GM23338 (cell line): ENCODE measurements around the gene OLIG1.

ENCODE experiments used
- CREB1 ChIP-seq: fragments of 250-450 bp; sonication (Bioruptor Pico); IDR thresholded peaks from 2 replicates; pipeline ENCODE4 v1.5.0; 2020; ENCODE audit warnings: low read depth, mild to moderate bottlenecking, moderate library complexity
- CTCF ChIP-seq, 2 experiments: fragments of 200-600 bp in 1 of 2; sonication (generic) in 1 of 2; conservative IDR thresholded peaks; 2 replicates each; pipeline versions ENCODE4 v1.5.1 to v1.6.1; 2016 to 2017; ENCODE audit warnings: antibody characterized with exemption in 2 of 2, low read depth in 2 of 2, mild to moderate bottlenecking in 2 of 2, moderate library complexity in 1 of 2
- ETS1 ChIP-seq: IDR thresholded peaks from 2 replicates; pipeline ENCODE4 v1.6.1; 2016; ENCODE audit warnings: antibody characterized with exemption
- EZH2 ChIP-seq: fragments of 200-600 bp; sonication (generic); IDR thresholded peaks from one replicate; pipeline ENCODE4 v1.8.0; 2017; ENCODE audit warnings: antibody characterized with exemption, mild to moderate bottlenecking, low read depth; ENCODE audit not compliant: unreplicated experiment
- EZH2phosphoT487 ChIP-seq: fragments of 200-600 bp; sonication (generic); IDR thresholded peaks from one replicate; pipeline ENCODE4 v1.8.1; 2018; ENCODE audit warnings: antibody characterized with exemption; ENCODE audit not compliant: unreplicated experiment
- JUNB ChIP-seq: IDR thresholded peaks from one replicate; pipeline ENCODE4 v1.6.1; 2016; ENCODE audit warnings: antibody characterized with exemption; ENCODE audit not compliant: unreplicated experiment
- NANOG ChIP-seq: IDR thresholded peaks from 2 replicates; pipeline ENCODE4 v1.6.1; 2016; ENCODE audit warnings: antibody characterized with exemption, borderline replicate concordance
- POLR2AphosphoS5 ChIP-seq: IDR thresholded peaks from 2 replicates; pipeline ENCODE4 v1.6.1; 2016; ENCODE audit warnings: antibody characterized with exemption, low read depth
- REST ChIP-seq: IDR thresholded peaks from one replicate; pipeline ENCODE4 v1.6.1; 2018; ENCODE audit warnings: antibody characterized with exemption; ENCODE audit not compliant: unreplicated experiment
- STAT1 ChIP-seq: IDR thresholded peaks from one replicate; pipeline ENCODE4 v1.6.1; 2016; ENCODE audit warnings: antibody characterized with exemption; ENCODE audit not compliant: unreplicated experiment
- ZNF114 ChIP-seq: fragments of 250-450 bp; sonication (Bioruptor Pico); IDR thresholded peaks from 2 replicates; pipeline ENCODE4 v1.5.0; 2020; ENCODE audit warnings: mild to moderate bottlenecking, moderate library complexity
- ZNF331 ChIP-seq: fragments of 250-450 bp; sonication (Bioruptor Pico); IDR thresholded peaks from 2 replicates; pipeline ENCODE4 v1.5.0; 2020; ENCODE audit warnings: low read depth, mild to moderate bottlenecking, moderate library complexity

- TF ChIP-seq JUNB: no peak
- no peak for TF ChIP-seq CTCF (conservative IDR thresholded peaks at IDR 0.05; ENCODE audit: low read depth in 2 of 2)
- TF ChIP-seq EZH2phosphoT487: no peak
- no peak for TF ChIP-seq POLR2AphosphoS5
- TF ChIP-seq REST: no peak
- TF ChIP-seq EZH2: no peak
- TF ChIP-seq ZNF331 (CRISPR knock-in tag): no peak
- no peak for TF ChIP-seq ETS1
- TF ChIP-seq CREB1 (CRISPR knock-in tag): no peak
- TF ChIP-seq NANOG: no peak
- TF ChIP-seq STAT1: no peak
- TF ChIP-seq ZNF114 (CRISPR knock-in tag): no peak
These were observed 47.5 kb upstream of the OLIG1 start for GRCh38 chr21:33022489-33022827.
